IMR-90 (cell line): Measurements from ENCODE around the gene FN3KRP. TPM values are rescaled to one million over a fixed set of nuclear protein-coding genes. Genes with fewer than 3 reads are reported as not detected.
A peak's percentile ranks its signal among the peaks of the same experiment; 100 is the strongest.

Experiments used
- ATAC-seq: fragments of 200-7000 bp; cut with Tn5 transposase; 2 replicates; pipeline ENCODE4 v1.9.1; 2020; ENCODE audit warnings: low read depth, mild to moderate bottlenecking, moderate library complexity
- BruUV-seq: library from RNA; stranded (reverse); fragments of 400-500 nt; replicated peaks from 2 replicates; lab custom pipeline; 2021; lab: Mats Ljungman, UMichigan
- CTCF ChIA-PET: fragments of 300-600 bp; formaldehyde crosslinking; extraction: SDS; loops from one replicate; lab custom pipeline; 2021; ENCODE audit warnings: antibody characterized with exemption; lab: Yijun Ruan, JAX
- POLR2A ChIA-PET: fragments of 300-600 bp; sonication (Branson Sonifier 250); formaldehyde crosslinking; loops from one replicate; lab custom pipeline; 2022; ENCODE audit warnings: antibody characterized with exemption; ENCODE audit not compliant: unreplicated experiment; lab: Charles Lee
- DNase-seq: peaks from one replicate; pipeline ENCODE4 v3.0.0; 2013
- H2AFZ ChIP-seq: replicated peaks from 2 replicates; pipeline ENCODE3; 2013; ENCODE audit warnings: low read length, mild to moderate bottlenecking; ENCODE audit not compliant: poor library complexity
- H2AK5ac ChIP-seq: 2 replicates; pipeline ENCODE4 v1.6.1; 2013; ENCODE audit warnings: low read depth, low read length, inconsistent platforms
- H2AK9ac ChIP-seq: replicated peaks from 2 replicates; pipeline ENCODE3; 2013; ENCODE audit warnings: mild to moderate bottlenecking, low read depth, low read length, moderate library complexity; ENCODE audit not compliant: poor library complexity
- H2BK120ac ChIP-seq: 2 replicates; pipeline ENCODE4 v1.6.1; 2013; ENCODE audit warnings: low read depth, low read length, inconsistent platforms
- H2BK15ac ChIP-seq: 3 replicates; pipeline ENCODE4 v1.6.1; 2013; ENCODE audit warnings: low read depth, low read length, inconsistent platforms
- H2BK20ac ChIP-seq: 2 replicates; pipeline ENCODE4 v1.6.1; 2013; ENCODE audit warnings: low read depth, mild to moderate bottlenecking, inconsistent platforms, low read length, moderate library complexity
- H2BK5ac ChIP-seq: 2 replicates; pipeline ENCODE4 v1.6.1; 2013; ENCODE audit warnings: mild to moderate bottlenecking, low read depth, low read length, inconsistent platforms; ENCODE audit not compliant: poor library complexity, severe bottlenecking
- H3K14ac ChIP-seq: replicated peaks from 2 replicates; pipeline ENCODE4 v1.6.1; 2013; ENCODE audit warnings: low read depth, low read length, inconsistent platforms
- H3K18ac ChIP-seq: 2 replicates; pipeline ENCODE4 v1.6.1; 2013; ENCODE audit warnings: low read depth, low read length, control low read depth
- H3K23ac ChIP-seq: 2 replicates; pipeline ENCODE4 v1.6.1; 2013; ENCODE audit warnings: low read depth, low read length, inconsistent platforms
- H3K27ac ChIP-seq: 2 replicates; pipeline ENCODE4 v1.5.1; 2013; ENCODE audit warnings: mild to moderate bottlenecking, control low read depth, low read length; ENCODE audit not compliant: insufficient read depth
- H3K27me3 ChIP-seq: 2 replicates; pipeline ENCODE4 v1.6.1; 2013; ENCODE audit warnings: low read length; ENCODE audit not compliant: control insufficient read depth, insufficient read depth
- H3K36me3 ChIP-seq: 2 replicates; pipeline ENCODE4 v1.6.1; 2013; ENCODE audit warnings: low read length, mixed read lengths; ENCODE audit not compliant: control insufficient read depth, insufficient read depth
- H3K4ac ChIP-seq: 2 replicates; pipeline ENCODE4 v1.6.1; 2013; ENCODE audit warnings: low read depth, low read length, inconsistent platforms
- H3K4me1 ChIP-seq: 2 replicates; pipeline ENCODE4 v1.6.1; 2013; ENCODE audit warnings: low read length, mixed read lengths; ENCODE audit not compliant: control insufficient read depth, insufficient read depth
- H3K4me2 ChIP-seq: 2 replicates; pipeline ENCODE4 v1.6.1; 2013; ENCODE audit warnings: low read depth, mild to moderate bottlenecking, control low read depth, low read length, moderate library complexity
- H3K4me3 ChIP-seq: 2 replicates; pipeline ENCODE4 v1.5.1; 2013; ENCODE audit warnings: low read depth, mild to moderate bottlenecking, control low read depth, low read length, moderate library complexity; ENCODE audit not compliant: insufficient read depth
- H3K56ac ChIP-seq: 2 replicates; pipeline ENCODE4 v1.6.1; 2013; ENCODE audit warnings: low read length, inconsistent platforms; ENCODE audit not compliant: insufficient read depth; ENCODE audit errors: extremely low read depth
- H3K79me1 ChIP-seq, 2 experiments: 2 replicates each; pipeline ENCODE4 v1.6.1; 2013; ENCODE audit warnings: low read length in 2 of 2, inconsistent platforms in 1 of 2, low read depth in 1 of 2
- H3K9ac ChIP-seq: 2 replicates; pipeline ENCODE4 v1.6.1; 2013; ENCODE audit warnings: low read depth, low read length, control low read depth
- H3K9me1 ChIP-seq: 2 replicates; pipeline ENCODE4 v1.6.1; 2013; ENCODE audit warnings: low read length, inconsistent platforms; ENCODE audit not compliant: insufficient read depth
- H3K9me3 ChIP-seq: 2 replicates; pipeline ENCODE4 v1.6.1; 2013; ENCODE audit warnings: low read length; ENCODE audit not compliant: control insufficient read depth, insufficient read depth
- H4K20me1 ChIP-seq: 2 replicates; pipeline ENCODE4 v1.6.1; 2013; ENCODE audit warnings: low read length, inconsistent platforms; ENCODE audit not compliant: insufficient read depth
- H4K5ac ChIP-seq: 2 replicates; pipeline ENCODE4 v1.6.1; 2013; ENCODE audit warnings: mild to moderate bottlenecking, low read depth, low read length, control low read depth
- H4K8ac ChIP-seq, 2 experiments: 2 replicates each; pipeline ENCODE4 v1.6.1; 2013; ENCODE audit warnings: low read depth in 2 of 2, low read length in 2 of 2, control low read depth in 1 of 2, inconsistent platforms in 1 of 2
- H4K91ac ChIP-seq: 2 replicates; pipeline ENCODE4 v1.6.1; 2013; ENCODE audit warnings: low read depth, low read length, inconsistent platforms; ENCODE audit not compliant: insufficient read depth
- MXI1 ChIP-seq: IDR thresholded peaks from 2 replicates; pipeline ENCODE4 v1.6.1; 2012; ENCODE audit warnings: low read depth, mild to moderate bottlenecking, low read length, moderate library complexity, borderline replicate concordance
- WGBS, 2 experiments: methylation state at CpG; one replicate each; pipeline versions ENCODE4 v1.1.5 to v1.1.7; 2013; ENCODE audit warnings: missing lambda C conversion rate in 2 of 2; ENCODE audit not compliant: insufficient read length in 1 of 2; ENCODE audit errors: extremely low coverage in 2 of 2; 5-methylcytosine and 5-hydroxymethylcytosine counted together
- dilution Hi-C: fragments of 300-500 bp; cut with HindIII; formaldehyde crosslinking; loops from one replicate; pipeline ENCODE4 v1.14.3; 2018; ENCODE audit warnings: low sequenced_read_pairs; ENCODE audit not compliant: unreplicated experiment
- in situ Hi-C: fragments of 300-500 bp; cut with MboI; formaldehyde crosslinking; loops from 3 replicates; pipeline ENCODE4 v1.14.3; 2019; ENCODE audit warnings: low sequenced_read_pairs, inconsistent platforms, mixed read lengths
- intact Hi-C: fragments of 100-400 bp; cut with micrococcal nuclease; formaldehyde crosslinking; loops from 2 replicates; pipeline ENCODE4 v1.10.0; 2022
- polyA plus RNA-seq, 3 experiments: library from polyadenylated mRNA; depleted of rRNA; stranded (reverse); fragments of >200 nt; gene quantifications; 2 replicates each; pipeline ENCODE4 v1.2.3, GENCODE V29; 2012; ENCODE audit warnings: low replicate concordance in 1 of 3
- total RNA-seq: library from RNA; depleted of rRNA; stranded (reverse); fragments of >200 nt; gene quantifications from 2 replicates; pipeline ENCODE4 v1.2.3, GENCODE V29; 2012
- TF ChIP-seq, protein P1 (sequence below): fragments of 150-350 bp; IDR thresholded peaks from 2 replicates; pipeline ENCODE4 v1.6.1; 2016; ENCODE audit warnings: low read depth, mild to moderate bottlenecking, low read length, moderate library complexity, borderline replicate concordance

FN3KRP gene
- total and polyA plus RNA-seq, 2 of the 4 experiments (the other 2 are of a cell fraction), result 18.6 to 20.3 TPM

DNA sequence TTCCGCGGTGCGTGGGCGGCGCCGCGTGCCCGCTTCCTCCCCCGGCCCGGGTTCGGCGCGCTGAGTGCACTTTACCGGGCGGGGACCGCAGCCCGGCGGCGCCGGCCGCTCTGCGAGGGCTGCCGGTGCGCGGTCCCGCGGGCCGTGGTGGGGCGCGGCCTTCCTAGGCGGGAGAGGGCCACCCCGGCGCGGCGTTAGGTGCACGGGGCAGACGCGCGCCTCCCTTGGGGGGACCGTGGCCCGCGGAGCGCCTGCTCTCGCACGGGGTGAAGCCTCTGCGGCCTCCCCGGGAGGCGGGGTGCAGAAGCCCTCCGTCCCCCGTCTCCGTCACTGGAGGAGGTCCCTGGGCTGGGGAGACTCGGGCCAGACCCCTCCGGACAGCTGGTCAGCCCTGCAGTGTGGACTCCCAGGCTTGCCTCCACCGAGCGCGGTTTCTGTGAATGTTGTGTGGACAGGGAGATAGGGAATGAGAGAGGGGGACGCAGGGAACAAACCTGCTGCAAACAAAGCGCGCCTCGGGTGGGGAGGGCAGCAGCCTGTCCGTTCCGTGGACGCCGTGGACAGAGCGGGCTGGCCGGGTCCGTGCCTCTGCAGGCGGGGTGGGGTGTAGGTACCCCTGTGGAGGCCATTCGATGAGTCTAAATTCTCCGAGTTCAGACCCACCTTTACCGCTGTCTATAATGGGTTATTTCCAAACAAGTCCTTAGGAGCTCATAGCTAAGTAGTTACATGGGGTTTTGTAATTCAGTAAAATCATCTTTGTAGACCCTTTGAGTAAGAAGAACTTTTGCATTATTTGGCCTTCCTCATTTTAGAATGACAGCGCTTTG is 36.1 kb downstream of the FN3KRP start:
- H3K23ac ChIP-seq, result 0 out of 2 replicates have a peak overlapping the region, but pooled peaks have one; percentile 77
- no peak overlapping the region for H4K5ac ChIP-seq
- ATAC-seq (peak; percentile 16), DNase-seq (no peak)
- no peaks in the 10 kb centered on the region; the same call in 1 of the 2 replicates for H3K9me3 ChIP-seq
- peak overlapping the region; percentile 54 for H3K27ac ChIP-seq
- peak overlapping the region; percentile 58 for H3K9ac ChIP-seq
- H3K4me1 ChIP-seq, result peaks cover 4% of the 10 kb centered on the region
- H3K4me2 ChIP-seq, result peak overlapping the region; percentile 98
- H2AK5ac ChIP-seq, result no peak overlapping the region
- no peak overlapping the region for H3K56ac ChIP-seq
- no peak overlapping the region for H3K18ac ChIP-seq
- 0% methylated on average over 26 of the region's 72 CpGs; no CpG with 5 or more reads in 1 of the 2 experiments for WGBS, 2 experiments
- H3K27me3 ChIP-seq, result no peaks in the 10 kb centered on the region
- H2BK20ac ChIP-seq, result no peak overlapping the region
- H3K79me1 ChIP-seq, result peaks cover 28 to 48% of the 10 kb centered on the region in 2 experiments
- no peak overlapping the region for H2BK120ac ChIP-seq
- BruUV-seq, result no TSS peak
- intact Hi-C loops, result loop anchor here (2.0 kb wide), 1 partner anchor 54 kb away; the partner anchor contains the start of gene RAB40B
- peak overlapping the region; percentile 93 for H3K4me3 ChIP-seq
- dilution Hi-C loops, result no loop called here
- H3K36me3 ChIP-seq, result peaks cover 2% of the 10 kb centered on the region
- ChIA-PET CTCF (no interaction called here), POLR2A (no interaction called here)
- TF ChIP-seq, protein P1, sequence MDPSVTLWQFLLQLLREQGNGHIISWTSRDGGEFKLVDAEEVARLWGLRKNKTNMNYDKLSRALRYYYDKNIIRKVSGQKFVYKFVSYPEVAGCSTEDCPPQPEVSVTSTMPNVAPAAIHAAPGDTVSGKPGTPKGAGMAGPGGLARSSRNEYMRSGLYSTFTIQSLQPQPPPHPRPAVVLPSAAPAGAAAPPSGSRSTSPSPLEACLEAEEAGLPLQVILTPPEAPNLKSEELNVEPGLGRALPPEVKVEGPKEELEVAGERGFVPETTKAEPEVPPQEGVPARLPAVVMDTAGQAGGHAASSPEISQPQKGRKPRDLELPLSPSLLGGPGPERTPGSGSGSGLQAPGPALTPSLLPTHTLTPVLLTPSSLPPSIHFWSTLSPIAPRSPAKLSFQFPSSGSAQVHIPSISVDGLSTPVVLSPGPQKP, result no peak
- TF ChIP-seq MXI1, result 0 out of 2 replicates have a peak, but pooled peaks have one; percentile 1
- H3K4ac ChIP-seq, result 0 out of 2 replicates have a peak overlapping the region, but pooled peaks have one; percentile 37
- H2AK9ac ChIP-seq, result peak overlapping the region; percentile 89
- no peak overlapping the region for H2BK5ac ChIP-seq
- peaks cover 16% of the 10 kb centered on the region for H4K20me1 ChIP-seq
- H2BK15ac ChIP-seq, result no peak overlapping the region
- H3K9me1 ChIP-seq, result peaks cover 10% of the 10 kb centered on the region
- no peak overlapping the region for H4K91ac ChIP-seq
- H4K8ac ChIP-seq, result no peak overlapping the region
- no peak overlapping the region for H3K14ac ChIP-seq
- in situ Hi-C loops, result no loop called here
- peak overlapping the region; percentile 100 for H2AFZ ChIP-seq
